ENCODE measurements around the gene ZXDB.
A peak's percentile ranks its signal among the peaks of the same experiment; 100 is the strongest.
"Not testable (repeated sequence)": the region's sequence is repeated elsewhere in the genome, so short reads cannot be mapped to it uniquely, and the experiment has no call there.

ZXDB gene

GRCh38 chrX:57595381-57595811, 3.6 kb downstream of the ZXDB start:
- Histone ChIP-seq H3K4me1 (ENCODE audit: control insufficient read depth, insufficient read depth, low read length) (no peaks in the 10 kb centered on the region), H3K27me3 (ENCODE audit: control insufficient read depth, insufficient read depth, low read length) (no peaks in the 10 kb centered on the region), H3K9me3 (ENCODE audit: control insufficient read depth, insufficient read depth, low read length) (no peaks in the 10 kb centered on the region), H3K27ac (ENCODE audit: low read length) (no peak overlapping the region), H3K4me3 (ENCODE audit: low read length) (no peak overlapping the region), H3K36me3 (ENCODE audit: control insufficient read depth, insufficient read depth, low read length) (no peaks in the 10 kb centered on the region)
- no CpG with 5 or more reads among the region's 1 CpG for WGBS (ENCODE audit: insufficient coverage, insufficient read length)
- DNase-seq (ENCODE audit: low read depth, low spot score), result no peak

DNA sequence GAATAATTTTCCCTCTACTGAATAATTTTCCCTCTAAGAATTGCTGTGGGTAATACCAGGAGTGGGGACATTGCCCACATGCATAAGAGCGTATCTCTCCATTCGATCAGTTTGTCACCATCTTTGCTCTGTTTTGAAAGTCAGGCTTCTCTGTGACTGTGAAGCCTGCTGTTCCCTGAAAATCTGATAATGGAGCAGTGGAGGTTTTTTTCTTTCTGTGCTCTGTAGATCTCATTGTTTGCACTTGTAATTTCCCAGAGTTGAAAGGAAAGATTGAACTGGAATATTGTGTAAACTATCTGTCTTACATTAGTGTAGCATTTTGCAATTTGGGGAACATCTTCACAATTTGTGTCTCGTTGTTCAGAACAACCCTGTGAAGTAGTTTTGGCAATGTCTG, 4.3 kb downstream of the ZXDB start:
- no peak overlapping the region for H3K27ac ChIP-seq (ENCODE audit: low read length)
- no CpG with 5 or more reads among the region's 3 CpGs for WGBS (ENCODE audit: insufficient coverage, insufficient read length)
- no peak overlapping the region for H3K4me3 ChIP-seq (ENCODE audit: low read length)

GRCh38 chrX:57596516-57596915, 4.7 kb downstream of the ZXDB start:
- H3K4me3 ChIP-seq (ENCODE audit: low read length), result no peak overlapping the region
- no peaks in the 10 kb centered on the region for H3K9me3 ChIP-seq (ENCODE audit: control insufficient read depth, insufficient read depth, low read length)
- H3K27ac ChIP-seq (ENCODE audit: low read length), result no peak overlapping the region
- no peak for DNase-seq (ENCODE audit: low read depth, low spot score)
- no peaks in the 10 kb centered on the region for H3K36me3 ChIP-seq (ENCODE audit: control insufficient read depth, insufficient read depth, low read length)
- no CpG with 5 or more reads among the region's 1 CpG for WGBS (ENCODE audit: insufficient coverage, insufficient read length)
- no peaks in the 10 kb centered on the region for H3K4me1 ChIP-seq (ENCODE audit: control insufficient read depth, insufficient read depth, low read length)
- H3K27me3 ChIP-seq (ENCODE audit: control insufficient read depth, insufficient read depth, low read length), result no peaks in the 10 kb centered on the region

More for the DNA sequence above, 4.3 kb downstream of the ZXDB start:
- Histone ChIP-seq H3K4me1 (ENCODE audit: control insufficient read depth, insufficient read depth, low read length) (no peaks in the 10 kb centered on the region), H3K36me3 (ENCODE audit: control insufficient read depth, insufficient read depth, low read length) (no peaks in the 10 kb centered on the region), H3K9me3 (ENCODE audit: control insufficient read depth, insufficient read depth, low read length) (no peaks in the 10 kb centered on the region), H3K27me3 (ENCODE audit: control insufficient read depth, insufficient read depth, low read length) (no peaks in the 10 kb centered on the region)
- DNase-seq (ENCODE audit: low read depth, low spot score), result no peak

- no peak overlapping the region for H3K4me3 ChIP-seq (ENCODE audit: low read length)
- H3K27me3 ChIP-seq (ENCODE audit: control insufficient read depth, insufficient read depth, low read length), result no peaks in the 10 kb centered on the region
- H3K9me3 ChIP-seq (ENCODE audit: control insufficient read depth, insufficient read depth, low read length), result no peaks in the 10 kb centered on the region
- H3K36me3 ChIP-seq (ENCODE audit: control insufficient read depth, insufficient read depth, low read length), result no peaks in the 10 kb centered on the region
- DNase-seq (ENCODE audit: low read depth, low spot score), result no peak
- no peak overlapping the region for H3K27ac ChIP-seq (ENCODE audit: low read length)
- H3K4me1 ChIP-seq (ENCODE audit: control insufficient read depth, insufficient read depth, low read length), result no peaks in the 10 kb centered on the region
- no CpG with 5 or more reads among the region's 18 CpGs for WGBS (ENCODE audit: insufficient coverage, insufficient read length)
These were observed 15.7 kb downstream of the ZXDB start for GRCh38 chrX:57607295-57608187.

- not testable (repeated sequence) for H3K27ac ChIP-seq (ENCODE audit: low read length); DNase-seq (ENCODE audit: low read depth, low spot score); H3K4me1 ChIP-seq (ENCODE audit: control insufficient read depth, insufficient read depth, low read length); H3K36me3 ChIP-seq (ENCODE audit: control insufficient read depth, insufficient read depth, low read length); H3K4me3 ChIP-seq (ENCODE audit: low read length); H3K9me3 ChIP-seq (ENCODE audit: control insufficient read depth, insufficient read depth, low read length); H3K27me3 ChIP-seq (ENCODE audit: control insufficient read depth, insufficient read depth, low read length)
- no CpG with 5 or more reads among the region's 1 CpG for WGBS (ENCODE audit: insufficient coverage, insufficient read length)
These were observed 21.5 kb downstream of the ZXDB start for GRCh38 chrX:57613351-57613750.

DNA sequence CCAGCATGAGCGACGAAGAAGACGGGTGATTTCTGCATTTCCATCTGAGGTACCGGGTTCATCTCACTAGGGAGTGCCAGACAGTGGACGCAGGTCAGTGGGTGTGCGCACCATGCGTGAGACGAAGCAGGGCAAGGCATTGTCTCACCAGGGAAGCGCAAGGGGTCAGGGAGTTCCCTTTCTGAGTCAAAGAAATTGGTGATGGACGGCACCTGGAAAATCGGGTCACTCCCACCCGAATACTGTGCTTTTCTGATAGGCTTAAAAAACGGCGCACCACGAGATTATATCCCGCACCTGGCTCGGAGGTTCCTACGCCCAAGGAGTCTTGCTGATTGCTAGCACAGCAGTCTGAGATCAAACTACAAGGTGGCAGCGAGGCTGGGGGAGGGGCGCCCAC, 37.6 kb downstream of the ZXDB start:
- H3K9me3 ChIP-seq (ENCODE audit: control insufficient read depth, insufficient read depth, low read length); H3K36me3 ChIP-seq (ENCODE audit: control insufficient read depth, insufficient read depth, low read length); H3K4me1 ChIP-seq (ENCODE audit: control insufficient read depth, insufficient read depth, low read length); H3K27me3 ChIP-seq (ENCODE audit: control insufficient read depth, insufficient read depth, low read length); H3K27ac ChIP-seq (ENCODE audit: low read length); DNase-seq (ENCODE audit: low read depth, low spot score); H3K4me3 ChIP-seq (ENCODE audit: low read length): not testable (repeated sequence)
- no CpG with 5 or more reads among the region's 20 CpGs for WGBS (ENCODE audit: insufficient coverage, insufficient read length)

- Histone ChIP-seq H3K4me3 (ENCODE audit: low read length) (no peak overlapping the region), H3K27ac (ENCODE audit: low read length) (no peak overlapping the region), H3K4me1 (ENCODE audit: control insufficient read depth, insufficient read depth, low read length) (no peaks in the 10 kb centered on the region), H3K9me3 (ENCODE audit: control insufficient read depth, insufficient read depth, low read length) (no peaks in the 10 kb centered on the region), H3K36me3 (ENCODE audit: control insufficient read depth, insufficient read depth, low read length) (no peaks in the 10 kb centered on the region), H3K27me3 (ENCODE audit: control insufficient read depth, insufficient read depth, low read length) (no peaks in the 10 kb centered on the region)
- no peak for DNase-seq (ENCODE audit: low read depth, low spot score)
- WGBS (ENCODE audit: insufficient coverage, insufficient read length), result no CpG with 5 or more reads among the region's 4 CpGs
These were observed 48.8 kb downstream of the ZXDB start for GRCh38 chrX:57640674-57641016.

DNA sequence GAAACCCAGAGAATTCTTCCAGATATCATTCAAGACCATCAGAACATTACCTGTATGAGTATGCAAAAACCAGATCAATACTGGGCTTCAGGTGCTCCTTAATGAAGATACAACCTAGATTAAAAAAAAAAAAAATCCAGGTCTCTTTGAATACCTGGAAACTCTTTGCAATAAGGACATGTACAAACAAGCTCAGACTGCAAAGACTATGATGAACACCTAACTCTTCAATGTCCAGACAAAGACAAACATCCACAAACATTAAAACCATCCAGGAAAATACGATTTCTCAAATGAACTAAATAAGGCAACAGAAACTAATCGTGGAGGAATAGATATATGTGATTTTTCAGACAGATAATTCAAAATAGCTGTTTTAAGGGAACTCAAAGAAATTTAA, 49.5 kb downstream of the ZXDB start:
- no peaks in the 10 kb centered on the region for H3K9me3 ChIP-seq (ENCODE audit: control insufficient read depth, insufficient read depth, low read length)
- no peaks in the 10 kb centered on the region for H3K27me3 ChIP-seq (ENCODE audit: control insufficient read depth, insufficient read depth, low read length)
- DNase-seq (ENCODE audit: low read depth, low spot score), result no peak
- no CpG with 5 or more reads among the region's 2 CpGs for WGBS (ENCODE audit: insufficient coverage, insufficient read length)
- no peak overlapping the region for H3K4me3 ChIP-seq (ENCODE audit: low read length)
- H3K36me3 ChIP-seq (ENCODE audit: control insufficient read depth, insufficient read depth, low read length), result no peaks in the 10 kb centered on the region
- H3K27ac ChIP-seq (ENCODE audit: low read length), result no peak overlapping the region
- no peaks in the 10 kb centered on the region for H3K4me1 ChIP-seq (ENCODE audit: control insufficient read depth, insufficient read depth, low read length)

GRCh38 chrX:57643698-57644097, 51.9 kb downstream of the ZXDB start:
- Histone ChIP-seq H3K27ac (ENCODE audit: low read length) (no peak overlapping the region), H3K27me3 (ENCODE audit: control insufficient read depth, insufficient read depth, low read length) (no peaks in the 10 kb centered on the region), H3K4me1 (ENCODE audit: control insufficient read depth, insufficient read depth, low read length) (no peaks in the 10 kb centered on the region), H3K9me3 (ENCODE audit: control insufficient read depth, insufficient read depth, low read length) (no peaks in the 10 kb centered on the region), H3K4me3 (ENCODE audit: low read length) (no peak overlapping the region), H3K36me3 (ENCODE audit: control insufficient read depth, insufficient read depth, low read length) (no peaks in the 10 kb centered on the region)
- WGBS (ENCODE audit: insufficient coverage, insufficient read length), result no CpG with 5 or more reads among the region's 1 CpG
- no peak for DNase-seq (ENCODE audit: low read depth, low spot score)

GRCh38 chrX:57647020-57647419, 55.2 kb downstream of the ZXDB start:
- H3K36me3 ChIP-seq (ENCODE audit: control insufficient read depth, insufficient read depth, low read length), result no peaks in the 10 kb centered on the region
- H3K4me1 ChIP-seq (ENCODE audit: control insufficient read depth, insufficient read depth, low read length), result no peaks in the 10 kb centered on the region
- H3K4me3 ChIP-seq (ENCODE audit: low read length), result no peak overlapping the region
- H3K9me3 ChIP-seq (ENCODE audit: control insufficient read depth, insufficient read depth, low read length), result no peaks in the 10 kb centered on the region
- H3K27ac ChIP-seq (ENCODE audit: low read length), result no peak overlapping the region
- H3K27me3 ChIP-seq (ENCODE audit: control insufficient read depth, insufficient read depth, low read length), result no peaks in the 10 kb centered on the region
- DNase-seq (ENCODE audit: low read depth, low spot score), result peak; percentile 7

All from iPS DF 6.9 (cell line).